Mesenchymal stem cell (in vitro differentiated cells and primary cell): ENCODE data around the gene CFL2.

Experiments used
- DNase-seq: peaks from one replicate; pipeline ENCODE4 v3.0.0-alpha.2; 2013
- H2AFZ ChIP-seq: one replicate; pipeline ENCODE4 v1.6.1; 2013; ENCODE audit warnings: low read depth, mild to moderate bottlenecking, control low read depth, inconsistent platforms, low read length, moderate library complexity
- H2AK5ac ChIP-seq: 2 replicates; pipeline ENCODE4 v1.6.1; 2013; ENCODE audit warnings: low read length, moderate library complexity, mild to moderate bottlenecking, inconsistent platforms; ENCODE audit not compliant: severe bottlenecking
- H2BK120ac ChIP-seq: one replicate; pipeline ENCODE4 v1.6.1; 2013; ENCODE audit warnings: low read depth, mild to moderate bottlenecking, inconsistent platforms, low read length, moderate library complexity
- H2BK12ac ChIP-seq, 2 experiments: one replicate each; pipeline ENCODE4 v1.6.1; 2013; ENCODE audit warnings: inconsistent platforms in 2 of 2, low read length in 2 of 2, mild to moderate bottlenecking in 2 of 2, moderate library complexity in 2 of 2, control low read depth in 1 of 2
- H2BK15ac ChIP-seq: one replicate; pipeline ENCODE4 v1.6.1; 2013; ENCODE audit warnings: mild to moderate bottlenecking, low read depth, inconsistent platforms; ENCODE audit not compliant: poor library complexity, severe bottlenecking
- H2BK5ac ChIP-seq: 2 replicates; pipeline ENCODE4 v1.6.1; 2013; ENCODE audit warnings: low read depth, mild to moderate bottlenecking, low read length, control low read depth, inconsistent platforms; ENCODE audit not compliant: poor library complexity, severe bottlenecking
- H3K14ac ChIP-seq, 2 experiments: one replicate each; pipeline ENCODE4 v1.6.1; 2013; ENCODE audit warnings: inconsistent platforms in 2 of 2, low read length in 2 of 2, control low read depth in 1 of 2, mild to moderate bottlenecking in 1 of 2, moderate library complexity in 1 of 2
- H3K18ac ChIP-seq, 2 experiments: one replicate each; pipeline ENCODE4 v1.6.1; 2013; ENCODE audit warnings: inconsistent platforms in 2 of 2, low read length in 2 of 2, control low read depth in 1 of 2, low read depth in 1 of 2, mild to moderate bottlenecking in 1 of 2
- H3K23ac ChIP-seq, 2 experiments: one replicate each; pipeline ENCODE4 v1.6.1; 2013; ENCODE audit warnings: inconsistent platforms in 2 of 2, low read length in 2 of 2, mild to moderate bottlenecking in 2 of 2, moderate library complexity in 2 of 2, control low read depth in 1 of 2
- H3K27ac ChIP-seq: 2 replicates; pipeline ENCODE4 v1.5.1; 2013; ENCODE audit warnings: mild to moderate bottlenecking, moderate library complexity, low read length, control low read depth, inconsistent platforms; ENCODE audit not compliant: poor library complexity, severe bottlenecking
- H3K27me3 ChIP-seq, 2 experiments: 2 replicates each; pipeline versions ENCODE4 v1.6.1 to v1.7.0; 2013; ENCODE audit warnings: low read length in 2 of 2, mild to moderate bottlenecking in 2 of 2, moderate library complexity in 2 of 2, control low read depth in 1 of 2, inconsistent platforms in 1 of 2; ENCODE audit not compliant: control insufficient read depth in 1 of 2, insufficient read depth in 1 of 2
- H3K36me3 ChIP-seq, 2 experiments: 2 replicates each; pipeline versions ENCODE4 v1.6.1 to v1.7.0; 2013; ENCODE audit warnings: low read length in 2 of 2, control low read depth in 1 of 2, inconsistent platforms in 1 of 2, low read depth in 1 of 2, mild to moderate bottlenecking in 1 of 2; ENCODE audit not compliant: insufficient read depth in 2 of 2, control insufficient read depth in 1 of 2
- H3K4ac ChIP-seq, 2 experiments: one replicate each; pipeline ENCODE4 v1.6.1; 2013; ENCODE audit warnings: inconsistent platforms in 2 of 2, low read length in 2 of 2, mild to moderate bottlenecking in 2 of 2, moderate library complexity in 2 of 2, control low read depth in 1 of 2, low read depth in 1 of 2
- H3K4me1 ChIP-seq: 2 replicates; pipeline ENCODE4 v1.6.1; 2013; ENCODE audit warnings: low read depth, low read length, control low read depth; ENCODE audit not compliant: control insufficient read depth, insufficient read depth
- H3K4me2 ChIP-seq: 2 replicates; pipeline ENCODE4 v1.6.1; 2013; ENCODE audit warnings: low read length, mild to moderate bottlenecking, inconsistent platforms; ENCODE audit not compliant: poor library complexity, severe bottlenecking
- H3K4me3 ChIP-seq, 2 experiments: 2 replicates each; pipeline versions ENCODE4 v1.5.1 to v1.7.0; 2013; ENCODE audit warnings: low read length in 2 of 2, mild to moderate bottlenecking in 2 of 2, control low read depth in 1 of 2, low read depth in 1 of 2; ENCODE audit not compliant: insufficient read depth in 1 of 2
- H3K79me1 ChIP-seq: replicated peaks from 2 replicates; pipeline ENCODE4 v1.6.1; 2013; ENCODE audit warnings: mild to moderate bottlenecking, control low read depth, low read length, inconsistent platforms; ENCODE audit not compliant: poor library complexity, severe bottlenecking
- H3K9ac ChIP-seq: 2 replicates; pipeline ENCODE4 v1.7.0; 2013; ENCODE audit warnings: mild to moderate bottlenecking, low read length, moderate library complexity
- H3K9me3 ChIP-seq: 2 replicates; pipeline ENCODE4 v1.7.0; 2013; ENCODE audit warnings: mild to moderate bottlenecking, low read length; ENCODE audit not compliant: control insufficient read depth
- H4K8ac ChIP-seq: one replicate; pipeline ENCODE4 v1.6.1; 2013; ENCODE audit warnings: inconsistent platforms, mild to moderate bottlenecking, low read length, moderate library complexity
- H4K91ac ChIP-seq: one replicate; pipeline ENCODE4 v1.6.1; 2013; ENCODE audit warnings: mild to moderate bottlenecking, low read length, inconsistent platforms
- WGBS: methylation state at CpG from one replicate; pipeline ENCODE4 v1.1.7; 2013; ENCODE audit warnings: mixed read lengths; 5-methylcytosine and 5-hydroxymethylcytosine counted together

Gene CFL2

DNA sequence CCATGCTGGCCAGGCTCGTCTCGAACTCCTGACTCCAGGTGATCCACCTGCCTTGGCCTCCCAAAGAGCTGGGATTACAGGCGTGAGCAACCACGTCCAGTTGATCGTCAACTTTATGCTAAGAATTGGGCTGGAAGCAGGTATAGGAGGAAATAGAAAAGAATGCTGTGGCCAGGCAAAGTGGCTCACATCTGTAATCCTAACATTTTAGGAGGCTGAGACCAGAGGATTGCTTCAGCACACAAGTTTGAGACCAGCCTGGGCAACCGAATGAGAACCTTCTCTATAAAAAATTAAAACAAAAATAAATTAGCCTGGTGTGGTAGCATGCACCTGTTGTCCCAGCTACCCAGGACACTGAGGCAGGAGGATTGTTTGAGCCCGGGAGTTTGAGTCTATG, 47.4 kb downstream of the CFL2 start:
- no peak overlapping the region for H3K4me2 ChIP-seq
- H3K9me3 ChIP-seq: no peaks in the 10 kb centered on the region
- peak overlapping the region; percentile 36 for H2AK5ac ChIP-seq
- 91% methylated on average over 6 of the region's 7 CpGs for WGBS
- no peak overlapping the region for H4K91ac ChIP-seq
- H3K18ac ChIP-seq: peak overlapping the region in 1 of 2 experiments; percentile 9
- no peak overlapping the region for H3K23ac ChIP-seq
- no peak overlapping the region for H2BK15ac ChIP-seq
- no peak for DNase-seq
- H2BK5ac ChIP-seq: no peak overlapping the region
- no peaks in the 10 kb centered on the region for H3K27me3 ChIP-seq
- no peak overlapping the region for H3K14ac ChIP-seq
- no peak overlapping the region for H2BK120ac ChIP-seq
- H3K36me3 ChIP-seq: no peaks in the 10 kb centered on the region
- no peak overlapping the region for H3K9ac ChIP-seq
- H2AFZ ChIP-seq: no peak overlapping the region
- peak overlapping the region in 1 of 2 experiments; percentile 31 for H3K4ac ChIP-seq
- no peak overlapping the region for H3K27ac ChIP-seq
- no peaks in the 10 kb centered on the region for H3K79me1 ChIP-seq
- no peak overlapping the region for H4K8ac ChIP-seq
- H3K4me3 ChIP-seq: no peak overlapping the region
- peak overlapping the region; percentile 49 to 71 for H2BK12ac ChIP-seq
- peaks cover 4% of the 10 kb centered on the region for H3K4me1 ChIP-seq

- H3K9me3 ChIP-seq: no peaks in the 10 kb centered on the region
- peak; percentile 81 for DNase-seq
- no peak overlapping the region for H3K9ac ChIP-seq
- H3K4me3 ChIP-seq: no peak overlapping the region
- no peak overlapping the region for H3K14ac ChIP-seq
- H3K23ac ChIP-seq: no peak overlapping the region
- H2BK120ac ChIP-seq: no peak overlapping the region
- no peak overlapping the region for H2BK15ac ChIP-seq
- H2AK5ac ChIP-seq: peak overlapping the region; percentile 94
- no peak overlapping the region for H4K91ac ChIP-seq
- no peak overlapping the region for H2BK12ac ChIP-seq
- peak overlapping the region; percentile 70 for H3K27ac ChIP-seq
- H3K18ac ChIP-seq: no peak overlapping the region
- no peak overlapping the region for H2AFZ ChIP-seq
- no peak overlapping the region for H4K8ac ChIP-seq
- H3K4ac ChIP-seq: no peak overlapping the region
- H3K36me3 ChIP-seq: no peaks in the 10 kb centered on the region
- H2BK5ac ChIP-seq: peak overlapping the region; percentile 1
- H3K27me3 ChIP-seq: no peaks in the 10 kb centered on the region
- peaks cover 4% of the 10 kb centered on the region for H3K4me1 ChIP-seq
- H3K79me1 ChIP-seq: no peaks in the 10 kb centered on the region
- WGBS: 0% methylated on average over 2 of the region's 2 CpGs
- H3K4me2 ChIP-seq: no peak overlapping the region
These were observed 48.5 kb downstream of the CFL2 start for GRCh38 chr14:34665785-34666435.

- H3K27ac ChIP-seq: no peak overlapping the region
- no peaks in the 10 kb centered on the region for H3K36me3 ChIP-seq
- H2BK12ac ChIP-seq: no peak overlapping the region
- no peak overlapping the region for H2AFZ ChIP-seq
- H3K9ac ChIP-seq: no peak overlapping the region
- no peak overlapping the region for H3K4ac ChIP-seq
- DNase-seq: no peak
- H2BK5ac ChIP-seq: no peak overlapping the region
- no peak overlapping the region for H3K14ac ChIP-seq
- H2BK120ac ChIP-seq: no peak overlapping the region
- H4K8ac ChIP-seq: no peak overlapping the region
- H3K18ac ChIP-seq: no peak overlapping the region
- H3K23ac ChIP-seq: no peak overlapping the region
- H4K91ac ChIP-seq: no peak overlapping the region
- 98% methylated on average over 2 of the region's 4 CpGs for WGBS
- H3K4me1 ChIP-seq: peaks cover 4% of the 10 kb centered on the region
- no peak overlapping the region for H3K4me2 ChIP-seq
- no peak overlapping the region for H2BK15ac ChIP-seq
- H3K9me3 ChIP-seq: peaks cover 4% of the 10 kb centered on the region
- H3K27me3 ChIP-seq: no peaks in the 10 kb centered on the region
- H3K79me1 ChIP-seq: no peaks in the 10 kb centered on the region
- no peak overlapping the region for H3K4me3 ChIP-seq
- no peak overlapping the region for H2AK5ac ChIP-seq
These were observed 51.8 kb downstream of the CFL2 start for GRCh38 chr14:34662561-34663088.

GRCh38 chr14:34660796-34661195, 53.6 kb downstream of the CFL2 start:
- Histone ChIP-seq H2AK5ac (no peak overlapping the region), H3K27me3 (no peaks in the 10 kb centered on the region), H3K14ac (no peak overlapping the region), H3K4me1 (peaks cover 4% of the 10 kb centered on the region), H3K27ac (no peak overlapping the region), H2BK120ac (no peak overlapping the region), H2BK5ac (no peak overlapping the region), H4K91ac (no peak overlapping the region), H3K9me3 (peaks cover 4% of the 10 kb centered on the region), H3K18ac (no peak overlapping the region), H3K9ac (no peak overlapping the region), H2AFZ (no peak overlapping the region), H3K36me3 (no peaks in the 10 kb centered on the region), H3K23ac (no peak overlapping the region), H3K4ac (no peak overlapping the region), H4K8ac (no peak overlapping the region), H3K4me2 (no peak overlapping the region), H2BK15ac (no peak overlapping the region), H3K79me1 (no peaks in the 10 kb centered on the region), H3K4me3 (no peak overlapping the region), H2BK12ac (no peak overlapping the region)
- DNase-seq: no peak
